Skeletal muscle satellite cell (primary cell): Measurements from ENCODE around the gene QKI.

Source experiments
- H3K27me3 ChIP-seq: 2 replicates; pipeline ENCODE4 v1.7.0; 2013; ENCODE audit warnings: low read length; ENCODE audit not compliant: control insufficient read depth, insufficient read depth
- H3K36me3 ChIP-seq: 2 replicates; pipeline ENCODE4 v1.7.0; 2013; ENCODE audit warnings: mild to moderate bottlenecking, control low read depth, low read length; ENCODE audit not compliant: insufficient read depth
- H3K4me1 ChIP-seq: 2 replicates; pipeline ENCODE4 v1.7.0; 2013; ENCODE audit warnings: low read length; ENCODE audit not compliant: control insufficient read depth, insufficient read depth
- H3K4me2 ChIP-seq: 2 replicates; pipeline ENCODE4 v1.7.0; 2013; ENCODE audit warnings: mild to moderate bottlenecking, low read length
- H3K4me3 ChIP-seq: 2 replicates; pipeline ENCODE4 v1.7.0; 2013; ENCODE audit warnings: low read length
- H3K9ac ChIP-seq: 2 replicates; pipeline ENCODE4 v1.7.0; 2013; ENCODE audit warnings: mild to moderate bottlenecking, low read depth, low read length, moderate library complexity
- H3K9me3 ChIP-seq: replicated peaks from 2 replicates; pipeline ENCODE4 v1.7.0; 2013; ENCODE audit warnings: mild to moderate bottlenecking, control low read depth, low read length

Gene QKI

DNA sequence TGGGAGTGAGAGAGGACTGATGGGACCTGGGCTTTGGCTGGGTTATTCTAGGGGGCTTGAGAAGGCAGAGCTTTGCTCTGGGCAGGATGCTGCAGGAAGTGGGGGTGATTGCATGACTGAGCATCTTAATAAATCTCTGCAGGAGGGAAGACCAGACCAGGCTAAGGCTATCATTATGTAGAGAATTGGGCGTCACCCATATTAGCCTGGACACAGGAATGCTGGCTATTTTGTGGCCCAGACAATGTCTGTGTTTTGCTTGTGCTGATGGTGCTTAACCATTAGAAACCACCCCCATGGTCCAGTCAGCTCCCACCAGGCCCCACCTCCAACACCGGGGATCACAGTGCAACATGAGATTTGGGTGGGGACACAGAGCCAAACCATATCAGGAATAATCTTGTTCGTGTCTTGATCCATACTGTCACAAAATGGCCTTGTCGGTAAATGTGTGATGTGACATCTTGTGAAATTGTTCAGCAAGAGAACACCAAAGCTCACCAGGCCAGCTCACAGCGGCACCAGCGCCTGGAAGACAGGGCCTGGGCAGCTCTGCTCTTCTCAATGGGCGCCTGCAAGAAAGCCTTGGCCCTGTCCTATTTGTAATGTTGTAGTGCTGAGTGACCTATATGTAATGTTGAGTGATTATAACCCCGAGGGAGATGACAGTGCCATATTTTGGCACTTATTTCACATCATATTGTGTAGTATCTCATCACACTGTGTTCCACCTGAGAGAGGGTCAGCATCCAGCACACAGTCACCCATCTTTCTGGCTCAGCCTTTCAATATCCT is 211.8 kb downstream of the QKI start:
- Histone ChIP-seq H3K36me3 (no peaks in the 10 kb centered on the region), H3K27me3 (no peaks in the 10 kb centered on the region), H3K4me3 (no peak overlapping the region), H3K9me3 (no peaks in the 10 kb centered on the region), H3K9ac (no peak overlapping the region), H3K4me1 (no peaks in the 10 kb centered on the region), H3K4me2 (no peak overlapping the region)

DNA sequence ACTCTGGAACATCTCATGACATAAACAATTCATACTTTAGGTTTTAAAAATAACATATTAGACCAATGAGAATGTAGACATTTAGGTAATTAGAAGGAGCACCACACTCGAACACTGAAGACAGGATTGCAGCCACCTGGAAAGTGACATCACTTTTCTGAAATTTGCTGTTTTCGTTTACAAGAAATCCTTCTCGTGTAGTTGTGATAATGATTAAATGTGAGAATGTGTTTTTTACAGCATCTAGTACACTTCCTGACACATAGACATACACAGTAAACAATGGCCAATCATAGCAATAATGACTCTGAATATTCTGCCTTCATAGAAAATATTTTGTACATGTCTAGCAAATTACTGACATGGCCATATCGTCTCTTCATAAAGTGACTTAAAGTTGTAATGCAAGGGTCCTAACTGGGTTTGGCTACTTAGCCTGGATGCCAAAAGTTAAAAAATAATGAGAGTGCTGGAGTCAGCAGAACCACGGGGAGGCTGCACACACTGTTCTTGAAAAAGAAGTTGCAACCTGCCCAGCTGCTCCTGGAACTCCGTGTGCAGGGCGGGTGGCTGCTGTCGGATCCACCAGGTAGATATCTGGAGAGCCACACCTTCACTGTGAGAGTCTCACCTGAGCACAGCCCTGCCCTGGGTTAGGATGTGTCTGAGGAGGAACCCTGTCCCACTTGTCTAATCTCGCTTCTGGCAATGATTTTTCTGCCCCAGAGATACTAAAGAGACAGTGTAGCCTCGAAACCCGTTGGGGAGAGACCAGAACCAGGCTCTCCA is 212.9 kb downstream of the QKI start:
- H3K27me3 ChIP-seq = no peaks in the 10 kb centered on the region
- no peaks in the 10 kb centered on the region for H3K36me3 ChIP-seq
- H3K4me2 ChIP-seq = no peak overlapping the region
- H3K9ac ChIP-seq = no peak overlapping the region
- no peaks in the 10 kb centered on the region for H3K4me1 ChIP-seq
- no peak overlapping the region for H3K4me3 ChIP-seq
- no peaks in the 10 kb centered on the region for H3K9me3 ChIP-seq
